Measurements from ENCODE around the gene HPDL. TPM values are rescaled to one million over a fixed set of nuclear protein-coding genes. Genes with fewer than 3 reads are reported as not detected.
A peak's percentile ranks its signal among the peaks of the same experiment; 100 is the strongest.

Gene HPDL
- polyA plus RNA-seq, 1 donor = 4.9 TPM

DNA sequence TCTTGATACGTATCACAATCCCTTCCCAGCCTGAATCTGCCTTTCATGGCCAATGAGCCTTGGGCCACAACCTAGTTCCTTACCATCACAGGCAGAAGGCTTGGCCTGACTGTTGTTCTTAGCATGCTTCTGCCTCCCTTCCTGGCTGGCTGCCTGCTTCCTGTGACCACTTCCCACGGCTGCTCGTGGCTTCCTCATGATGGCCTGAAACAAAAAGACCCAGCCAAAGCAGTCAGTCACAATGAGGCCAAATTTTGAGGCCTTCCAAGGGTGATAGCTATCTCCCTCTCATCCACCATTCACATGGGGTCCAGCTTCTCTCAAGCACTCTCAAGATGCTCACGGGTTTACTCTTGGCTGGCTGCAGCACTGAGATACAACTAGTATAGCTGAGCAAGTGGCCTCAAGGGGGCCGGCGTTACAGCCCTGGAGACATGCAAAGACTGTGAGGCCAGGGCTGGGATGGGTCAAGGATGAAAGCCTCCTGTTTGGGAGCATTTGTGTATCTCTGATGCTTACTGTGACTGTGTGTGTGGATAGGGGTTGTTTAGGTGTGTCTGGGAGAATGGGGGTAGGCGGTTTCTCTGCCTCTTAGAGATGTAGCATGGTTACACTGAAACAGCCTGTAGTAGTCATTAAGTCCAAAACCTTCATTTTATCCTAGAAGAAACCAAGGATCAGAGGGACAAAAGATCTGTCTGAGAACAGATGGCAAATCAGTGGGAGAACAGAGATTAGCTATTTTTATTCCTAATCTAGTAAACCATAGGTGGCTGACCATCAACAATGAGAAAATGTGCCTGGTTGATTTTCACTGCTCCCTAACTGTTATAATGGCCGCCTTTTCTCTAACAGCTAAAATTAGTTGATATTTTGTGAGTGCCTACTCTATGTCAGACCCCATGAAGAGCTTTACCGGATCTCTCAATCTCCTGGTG lies 7.9 kb downstream of the HPDL start:
- Histone ChIP-seq H3K36me3 (ENCODE audit: control insufficient read depth, insufficient read depth, low read length) (peaks cover 41% of the 10 kb centered on the region), H3K4me3 (ENCODE audit: low read length) (no peak overlapping the region), H3K4me1 (ENCODE audit: control insufficient read depth, insufficient read depth, low read length) (peaks cover 46% of the 10 kb centered on the region), H3K27ac (ENCODE audit: low read length) (peak overlapping the region; percentile 95), H3K27me3 (ENCODE audit: control insufficient read depth, insufficient read depth, low read length) (no peaks in the 10 kb centered on the region), H3K9me3 (ENCODE audit: control insufficient read depth, low read depth, low read length) (no peaks in the 10 kb centered on the region)
- WGBS (ENCODE audit: insufficient coverage, low lambda C conversion rate) = no CpG with 5 or more reads among the region's 9 CpGs
- DNase-seq = peak in 1 of 2 donors; percentile 43

DNA sequence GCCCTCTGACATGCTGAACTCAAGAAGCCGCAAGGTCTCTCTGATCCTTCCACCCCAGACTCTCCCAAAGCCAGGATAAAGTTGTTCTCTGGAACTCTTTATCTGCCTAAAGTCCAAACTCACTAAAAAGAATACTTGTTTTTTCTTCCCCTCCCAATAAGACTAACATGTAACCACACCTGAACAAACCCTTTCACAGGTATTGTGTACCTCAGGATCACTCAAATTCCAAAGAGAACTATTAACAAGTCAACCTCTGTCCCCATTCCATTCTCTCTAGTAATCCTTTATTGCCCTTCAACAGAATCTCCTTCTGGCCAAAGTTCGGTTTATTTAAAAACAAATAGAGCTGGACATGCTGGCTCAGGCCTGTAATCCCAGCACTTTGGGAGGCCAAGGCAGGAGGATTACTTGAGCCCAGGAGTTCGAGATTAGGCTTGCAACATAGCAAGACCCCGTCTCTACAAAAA lies 9.2 kb downstream of the HPDL start:
- no CpG with 5 or more reads among the region's 4 CpGs for WGBS (ENCODE audit: insufficient coverage, low lambda C conversion rate)
- Histone ChIP-seq H3K27ac (ENCODE audit: low read length) (peak overlapping the region; percentile 95), H3K9me3 (ENCODE audit: control insufficient read depth, low read depth, low read length) (no peaks in the 10 kb centered on the region), H3K36me3 (ENCODE audit: control insufficient read depth, insufficient read depth, low read length) (peaks cover 36% of the 10 kb centered on the region), H3K4me3 (ENCODE audit: low read length) (no peak overlapping the region), H3K27me3 (ENCODE audit: control insufficient read depth, insufficient read depth, low read length) (no peaks in the 10 kb centered on the region), H3K4me1 (ENCODE audit: control insufficient read depth, insufficient read depth, low read length) (peaks cover 49% of the 10 kb centered on the region)
- DNase-seq = peak; percentile 79 to 90

- DNase-seq = no peak
- peaks cover 34% of the 10 kb centered on the region for H3K36me3 ChIP-seq (ENCODE audit: control insufficient read depth, insufficient read depth, low read length)
- peaks cover 59% of the 10 kb centered on the region for H3K4me1 ChIP-seq (ENCODE audit: control insufficient read depth, insufficient read depth, low read length)
- no peak overlapping the region for H3K4me3 ChIP-seq (ENCODE audit: low read length)
- peak overlapping the region; percentile 95 for H3K27ac ChIP-seq (ENCODE audit: low read length)
- WGBS (ENCODE audit: insufficient coverage, low lambda C conversion rate) = no CpG with 5 or more reads among the region's 3 CpGs
- H3K27me3 ChIP-seq (ENCODE audit: control insufficient read depth, insufficient read depth, low read length) = no peaks in the 10 kb centered on the region
- no peaks in the 10 kb centered on the region for H3K9me3 ChIP-seq (ENCODE audit: control insufficient read depth, low read depth, low read length)
These were observed 11.1 kb downstream of the HPDL start for GRCh38 chr1:45337630-45338325.

- Histone ChIP-seq H3K27me3 (ENCODE audit: control insufficient read depth, insufficient read depth, low read length) (no peaks in the 10 kb centered on the region), H3K4me1 (ENCODE audit: control insufficient read depth, insufficient read depth, low read length) (peaks cover 46% of the 10 kb centered on the region), H3K36me3 (ENCODE audit: control insufficient read depth, insufficient read depth, low read length) (peaks cover 40% of the 10 kb centered on the region), H3K4me3 (ENCODE audit: low read length) (peak within 1 kb of the TSS; percentile 94), H3K27ac (ENCODE audit: low read length) (peak within 1 kb of the TSS; percentile 95), H3K9me3 (ENCODE audit: control insufficient read depth, low read depth, low read length) (no peaks in the 10 kb centered on the region)
- WGBS (ENCODE audit: insufficient coverage, low lambda C conversion rate) = no CpG with 5 or more reads among the region's 70 CpGs
- DNase-seq = peak; percentile 90 to 96
These were observed 13.3 kb downstream of the HPDL start, which contains the start of the genes MUTYH and TOE1 for GRCh38 chr1:45339789-45340558. MUTYH (minus strand) TSS chr1:45340440; CDS start chr1:45334505, 5,935 bp downstream. TOE1 (plus strand) TSS chr1:45340170; CDS start chr1:45340253, 83 bp downstream.

DNA sequence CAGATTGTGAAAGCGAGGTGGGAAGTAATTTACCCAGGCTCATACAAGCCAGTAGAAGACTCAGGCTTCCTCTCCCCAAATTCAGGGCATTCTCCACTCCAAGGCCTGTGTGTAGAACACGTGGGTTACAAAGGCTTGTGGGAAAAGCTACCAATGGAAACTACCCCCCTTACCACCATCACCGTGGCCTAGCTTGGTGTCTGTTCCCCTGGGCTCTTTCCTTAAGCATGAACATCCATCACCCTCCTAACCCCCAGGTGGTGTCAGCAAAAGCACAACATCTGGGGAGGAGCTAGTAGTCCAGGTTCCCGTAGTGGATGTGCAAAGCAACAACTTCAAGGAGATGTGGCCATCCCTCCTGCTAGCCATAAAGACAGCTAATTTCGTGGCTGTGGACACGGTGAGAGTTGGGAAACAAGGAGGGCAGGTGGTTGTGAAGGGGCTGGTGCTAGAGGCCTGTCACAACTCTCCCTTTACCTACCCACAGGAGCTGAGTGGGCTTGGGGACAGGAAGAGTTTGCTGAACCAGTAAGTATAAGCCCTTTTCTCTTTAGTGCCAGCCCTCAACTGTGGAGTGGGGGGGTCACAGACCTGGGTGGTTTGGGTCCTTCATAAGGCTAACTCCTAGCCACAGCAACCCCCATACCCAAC lies 14.2 kb downstream of the HPDL start:
- Histone ChIP-seq H3K27me3 (ENCODE audit: control insufficient read depth, insufficient read depth, low read length) (no peaks in the 10 kb centered on the region), H3K27ac (ENCODE audit: low read length) (peak overlapping the region; percentile 95), H3K4me1 (ENCODE audit: control insufficient read depth, insufficient read depth, low read length) (peaks cover 38% of the 10 kb centered on the region), H3K4me3 (ENCODE audit: low read length) (peak overlapping the region; percentile 94), H3K36me3 (ENCODE audit: control insufficient read depth, insufficient read depth, low read length) (peaks cover 49% of the 10 kb centered on the region), H3K9me3 (ENCODE audit: control insufficient read depth, low read depth, low read length) (no peaks in the 10 kb centered on the region)
- no CpG with 5 or more reads among the region's 6 CpGs for WGBS (ENCODE audit: insufficient coverage, low lambda C conversion rate)
- DNase-seq = peak in 1 of 2 donors; percentile 32

DNA sequence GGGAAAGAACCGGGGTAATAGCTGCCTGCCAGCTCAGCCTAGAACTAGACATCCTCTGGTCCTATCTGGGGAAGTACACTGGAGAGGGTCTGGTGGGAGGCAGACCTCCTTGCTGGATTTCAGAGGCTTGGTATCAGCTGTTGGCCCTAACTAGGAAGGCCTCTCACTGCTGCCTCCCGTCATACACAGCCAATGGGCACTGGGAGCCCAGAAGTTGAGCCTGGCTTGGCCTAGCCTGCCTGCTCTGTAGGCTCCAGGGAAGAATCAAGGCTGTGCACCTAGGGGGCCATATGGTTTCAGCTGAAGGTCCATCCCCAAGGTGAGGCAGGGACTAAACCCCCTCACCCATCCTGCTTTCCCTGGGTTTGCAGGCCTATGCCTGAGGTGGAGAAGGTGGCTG lies 17.8 kb downstream of the HPDL start:
- no peak for DNase-seq
- Histone ChIP-seq H3K4me1 (ENCODE audit: control insufficient read depth, insufficient read depth, low read length) (peaks cover 13% of the 10 kb centered on the region), H3K36me3 (ENCODE audit: control insufficient read depth, insufficient read depth, low read length) (peaks cover 59% of the 10 kb centered on the region), H3K4me3 (ENCODE audit: low read length) (no peak overlapping the region), H3K27me3 (ENCODE audit: control insufficient read depth, insufficient read depth, low read length) (no peaks in the 10 kb centered on the region), H3K27ac (ENCODE audit: low read length) (no peak overlapping the region), H3K9me3 (ENCODE audit: control insufficient read depth, low read depth, low read length) (no peaks in the 10 kb centered on the region)
- no CpG with 5 or more reads among the region's 2 CpGs for WGBS (ENCODE audit: insufficient coverage, low lambda C conversion rate)

DNA sequence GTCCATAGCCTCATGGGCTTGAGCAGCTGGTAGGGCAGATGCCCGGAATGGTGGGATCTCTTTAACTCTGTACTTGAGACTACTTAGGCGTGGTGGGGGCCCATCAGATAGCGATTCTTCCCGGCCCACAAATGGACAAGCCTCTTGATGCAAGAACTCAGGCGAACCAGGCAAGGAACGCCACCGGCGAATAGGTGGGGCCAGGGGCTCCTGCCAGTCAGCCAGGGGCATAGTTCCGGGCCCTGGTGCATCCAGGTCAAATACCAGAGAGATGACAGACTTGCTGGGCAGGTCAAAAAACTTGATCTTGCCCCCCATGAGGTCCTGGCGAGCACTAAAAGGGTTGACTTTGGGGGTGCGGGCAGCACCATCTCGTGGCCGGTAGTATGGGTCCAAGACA lies 18.3 kb downstream of the HPDL start:
- DNase-seq = no peak

DNA sequence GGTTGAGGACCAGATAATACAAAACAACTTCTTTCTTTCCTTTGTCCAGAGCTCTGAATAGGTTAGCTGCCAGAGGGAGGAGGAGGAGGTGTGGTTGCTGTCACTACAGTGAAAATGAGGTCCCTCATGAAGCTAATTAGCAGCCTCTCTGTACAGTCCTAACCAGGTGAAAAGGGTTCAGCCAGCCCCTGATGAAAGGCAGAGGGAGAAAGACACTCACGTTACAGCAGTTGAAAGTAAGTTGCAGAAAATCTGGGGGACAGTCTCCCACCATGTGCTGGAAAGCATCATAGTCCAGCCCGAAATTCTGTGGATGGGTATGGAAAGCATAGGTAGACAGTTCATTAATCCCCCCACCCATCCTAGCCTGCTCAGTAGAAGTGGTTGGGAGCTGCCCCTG lies 19.8 kb downstream of the HPDL start:
- no peak for DNase-seq
- H3K4me1 ChIP-seq (ENCODE audit: control insufficient read depth, insufficient read depth, low read length) = peaks cover 4% of the 10 kb centered on the region
- H3K27me3 ChIP-seq (ENCODE audit: control insufficient read depth, insufficient read depth, low read length) = no peaks in the 10 kb centered on the region
- WGBS (ENCODE audit: insufficient coverage, low lambda C conversion rate) = no CpG with 5 or more reads among the region's 2 CpGs
- H3K27ac ChIP-seq (ENCODE audit: low read length) = no peak overlapping the region
- peaks cover 53% of the 10 kb centered on the region for H3K36me3 ChIP-seq (ENCODE audit: control insufficient read depth, insufficient read depth, low read length)
- H3K9me3 ChIP-seq (ENCODE audit: control insufficient read depth, low read depth, low read length) = no peaks in the 10 kb centered on the region
- no peak overlapping the region for H3K4me3 ChIP-seq (ENCODE audit: low read length)

More for the DNA sequence above, 18.3 kb downstream of the HPDL start:
- no peak overlapping the region for H3K4me3 ChIP-seq (ENCODE audit: low read length)
- no peaks in the 10 kb centered on the region for H3K9me3 ChIP-seq (ENCODE audit: control insufficient read depth, low read depth, low read length)
- no peaks in the 10 kb centered on the region for H3K27me3 ChIP-seq (ENCODE audit: control insufficient read depth, insufficient read depth, low read length)
- no peak overlapping the region for H3K27ac ChIP-seq (ENCODE audit: low read length)
- H3K4me1 ChIP-seq (ENCODE audit: control insufficient read depth, insufficient read depth, low read length) = peaks cover 13% of the 10 kb centered on the region
- peaks cover 59% of the 10 kb centered on the region for H3K36me3 ChIP-seq (ENCODE audit: control insufficient read depth, insufficient read depth, low read length)
- no CpG with 5 or more reads among the region's 13 CpGs for WGBS (ENCODE audit: insufficient coverage, low lambda C conversion rate)

DNA sequence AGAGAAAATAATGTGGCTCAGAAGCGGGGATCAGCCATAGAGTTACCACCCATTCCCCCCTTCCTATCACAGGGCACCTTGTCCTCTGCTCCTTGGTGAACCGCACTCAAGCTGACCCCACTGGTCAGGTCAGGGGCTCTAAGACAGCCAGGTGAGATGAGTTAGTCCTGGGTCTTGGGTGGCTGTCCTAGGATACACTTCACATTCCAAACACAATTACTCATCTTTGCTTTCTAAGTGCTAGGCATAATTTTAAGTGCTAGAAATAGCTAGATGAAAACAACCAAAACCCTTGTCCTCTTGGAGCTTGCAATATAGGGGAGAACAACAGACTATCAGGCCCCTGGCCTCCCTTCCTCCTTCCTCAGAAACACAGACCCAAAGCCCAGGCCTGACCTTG lies 21.3 kb downstream of the HPDL start:
- no CpG with 5 or more reads among the region's 2 CpGs for WGBS (ENCODE audit: insufficient coverage, low lambda C conversion rate)
- Histone ChIP-seq H3K9me3 (ENCODE audit: control insufficient read depth, low read depth, low read length) (no peaks in the 10 kb centered on the region), H3K27ac (ENCODE audit: low read length) (no peak overlapping the region), H3K27me3 (ENCODE audit: control insufficient read depth, insufficient read depth, low read length) (no peaks in the 10 kb centered on the region), H3K4me3 (ENCODE audit: low read length) (no peak overlapping the region), H3K36me3 (ENCODE audit: control insufficient read depth, insufficient read depth, low read length) (peaks cover 42% of the 10 kb centered on the region), H3K4me1 (ENCODE audit: control insufficient read depth, insufficient read depth, low read length) (no peaks in the 10 kb centered on the region)
- no peak for DNase-seq
